SJCRH30 (cell line): ENCODE data around the gene MTNR1A. TPM values are rescaled to one million over a fixed set of nuclear protein-coding genes. Genes with fewer than 3 reads are reported as not detected.
A peak's percentile ranks its signal among the peaks of the same experiment; 100 is the strongest.

ENCODE experiments used
- DNase-seq, 2 experiments: peaks; one replicate each; pipeline ENCODE4 v3.0.0-alpha.2; 2015 to 2020
- H3K27ac ChIP-seq: fragments of 250-450 bp; sonication (Bioruptor Pico); 2 replicates; pipeline ENCODE4 v1.5.1; 2020; ENCODE audit warnings: mild to moderate bottlenecking, moderate library complexity
- H3K27me3 ChIP-seq: fragments of 250-450 bp; sonication (Bioruptor Pico); 2 replicates; pipeline ENCODE4 v1.5.1; 2020; ENCODE audit warnings: mild to moderate bottlenecking, moderate library complexity
- H3K36me3 ChIP-seq: fragments of 250-450 bp; sonication (Bioruptor Pico); 2 replicates; pipeline ENCODE4 v1.5.1; 2020; ENCODE audit warnings: mild to moderate bottlenecking, moderate library complexity
- H3K4me1 ChIP-seq: fragments of 250-450 bp; sonication (Bioruptor Pico); 2 replicates; pipeline ENCODE4 v1.5.1; 2020; ENCODE audit warnings: mild to moderate bottlenecking, moderate library complexity
- H3K4me3 ChIP-seq: fragments of 250-450 bp; sonication (Bioruptor Pico); 2 replicates; pipeline ENCODE4 v1.5.1; 2020; ENCODE audit warnings: mild to moderate bottlenecking, moderate library complexity
- H3K9me3 ChIP-seq: fragments of 250-450 bp; sonication (Bioruptor Pico); replicated peaks from 2 replicates; pipeline ENCODE4 v1.5.1; 2020; ENCODE audit warnings: mild to moderate bottlenecking, moderate library complexity
- total RNA-seq: library from RNA; depleted of rRNA; stranded (reverse); fragments of >200 nt; shearing (Covaris generic); gene quantifications from 2 replicates; pipeline ENCODE4 v1.2.3, GENCODE V29; 2014; rRNA removed

MTNR1A gene
- not detected in 2 replicates for total RNA-seq

- DNase-seq: no peak
- Histone ChIP-seq H3K4me3 (no peak within 1 kb of the TSS), H3K36me3 (no peaks in the 10 kb centered on the region), H3K4me1 (peaks cover 20% of the 10 kb centered on the region), H3K27ac (peak within 1 kb of the TSS; percentile 94), H3K9me3 (no peaks in the 10 kb centered on the region), H3K27me3 (no peaks in the 10 kb centered on the region)
Observed at GRCh38 chr4:186554914-186555827, at the start of gene MTNR1A. MTNR1A (minus strand) TSS chr4:186555567; CDS start chr4:186555365, 202 bp downstream.

GRCh38 chr4:186604124-186604807 is 48.9 kb upstream of the MTNR1A start:
- no peaks in the 10 kb centered on the region for H3K27me3 ChIP-seq
- H3K27ac ChIP-seq: no peak overlapping the region
- no peak for DNase-seq
- H3K4me1 ChIP-seq: peaks cover 22% of the 10 kb centered on the region
- H3K36me3 ChIP-seq: peaks cover 75% of the 10 kb centered on the region
- no peaks in the 10 kb centered on the region for H3K9me3 ChIP-seq
- H3K4me3 ChIP-seq: no peak overlapping the region

GRCh38 chr4:186602978-186603377 is 47.6 kb upstream of the MTNR1A start:
- peaks cover 22% of the 10 kb centered on the region for H3K4me1 ChIP-seq
- peaks cover 69% of the 10 kb centered on the region for H3K36me3 ChIP-seq
- no peak overlapping the region for H3K27ac ChIP-seq
- no peaks in the 10 kb centered on the region for H3K27me3 ChIP-seq
- H3K4me3 ChIP-seq: no peak overlapping the region
- H3K9me3 ChIP-seq: no peaks in the 10 kb centered on the region
- no peak for DNase-seq

- peaks cover 65% of the 10 kb centered on the region for H3K36me3 ChIP-seq
Observed at GRCh38 chr4:186599483-186599882, 44.1 kb upstream of the MTNR1A start.

GRCh38 chr4:186598686-186599085 is 43.3 kb upstream of the MTNR1A start:
- H3K36me3 ChIP-seq: peaks cover 57% of the 10 kb centered on the region

More at GRCh38 chr4:186599483-186599882, 44.1 kb upstream of the MTNR1A start:
- Histone ChIP-seq H3K9me3 (no peaks in the 10 kb centered on the region), H3K4me3 (no peak overlapping the region), H3K27ac (no peak overlapping the region), H3K27me3 (no peaks in the 10 kb centered on the region), H3K4me1 (no peaks in the 10 kb centered on the region)
- no peak for DNase-seq

GRCh38 chr4:186596850-186597390 is 41.6 kb upstream of the MTNR1A start:
- Histone ChIP-seq H3K36me3 (peaks cover 41% of the 10 kb centered on the region), H3K9me3 (no peaks in the 10 kb centered on the region), H3K27me3 (no peaks in the 10 kb centered on the region), H3K4me3 (no peak overlapping the region), H3K27ac (no peak overlapping the region), H3K4me1 (no peaks in the 10 kb centered on the region)
- no peak for DNase-seq

More at GRCh38 chr4:186598686-186599085, 43.3 kb upstream of the MTNR1A start:
- no peaks in the 10 kb centered on the region for H3K4me1 ChIP-seq
- H3K27me3 ChIP-seq: no peaks in the 10 kb centered on the region
- no peak overlapping the region for H3K27ac ChIP-seq
- no peak overlapping the region for H3K4me3 ChIP-seq
- no peaks in the 10 kb centered on the region for H3K9me3 ChIP-seq
- DNase-seq: peak in 1 of 2 experiments; percentile 23

GRCh38 chr4:186596346-186596745 is 41.0 kb upstream of the MTNR1A start:
- H3K4me3 ChIP-seq: no peak overlapping the region
- H3K9me3 ChIP-seq: no peaks in the 10 kb centered on the region
- H3K27ac ChIP-seq: no peak overlapping the region
- DNase-seq: no peak
- no peaks in the 10 kb centered on the region for H3K4me1 ChIP-seq
- peaks cover 36% of the 10 kb centered on the region for H3K36me3 ChIP-seq
- H3K27me3 ChIP-seq: no peaks in the 10 kb centered on the region

GRCh38 chr4:186593587-186593973 is 38.2 kb upstream of the MTNR1A start:
- Histone ChIP-seq H3K27me3 (no peaks in the 10 kb centered on the region), H3K4me3 (no peak overlapping the region), H3K9me3 (no peaks in the 10 kb centered on the region), H3K36me3 (peaks cover 22% of the 10 kb centered on the region), H3K27ac (no peak overlapping the region), H3K4me1 (no peaks in the 10 kb centered on the region)
- no peak for DNase-seq

- no peak overlapping the region for H3K27ac ChIP-seq
- peaks cover 22% of the 10 kb centered on the region for H3K36me3 ChIP-seq
- DNase-seq: no peak
- H3K27me3 ChIP-seq: no peaks in the 10 kb centered on the region
- H3K4me1 ChIP-seq: no peaks in the 10 kb centered on the region
- no peaks in the 10 kb centered on the region for H3K9me3 ChIP-seq
- no peak overlapping the region for H3K4me3 ChIP-seq
Observed at GRCh38 chr4:186592966-186593586, 37.7 kb upstream of the MTNR1A start.

GRCh38 chr4:186592445-186592844 is 37.1 kb upstream of the MTNR1A start:
- Histone ChIP-seq H3K9me3 (no peaks in the 10 kb centered on the region), H3K4me1 (no peaks in the 10 kb centered on the region), H3K27me3 (no peaks in the 10 kb centered on the region), H3K27ac (no peak overlapping the region), H3K36me3 (peaks cover 17% of the 10 kb centered on the region), H3K4me3 (no peak overlapping the region)
- DNase-seq: no peak

- Histone ChIP-seq H3K27me3 (no peaks in the 10 kb centered on the region), H3K4me3 (no peak overlapping the region), H3K36me3 (peaks cover 19% of the 10 kb centered on the region), H3K9me3 (no peaks in the 10 kb centered on the region), H3K27ac (no peak overlapping the region), H3K4me1 (no peaks in the 10 kb centered on the region)
- no peak for DNase-seq
Observed at GRCh38 chr4:186591651-186592050, 36.3 kb upstream of the MTNR1A start.

- Histone ChIP-seq H3K4me3 (no peak overlapping the region), H3K9me3 (no peaks in the 10 kb centered on the region), H3K27me3 (no peaks in the 10 kb centered on the region), H3K36me3 (peaks cover 12% of the 10 kb centered on the region), H3K27ac (no peak overlapping the region), H3K4me1 (no peaks in the 10 kb centered on the region)
- DNase-seq: no peak
Observed at GRCh38 chr4:186588503-186588902, 33.1 kb upstream of the MTNR1A start.

GRCh38 chr4:186587416-186588018 is 32.1 kb upstream of the MTNR1A start:
- H3K27ac ChIP-seq: no peak overlapping the region
- H3K4me1 ChIP-seq: no peaks in the 10 kb centered on the region
- no peaks in the 10 kb centered on the region for H3K9me3 ChIP-seq
- H3K27me3 ChIP-seq: no peaks in the 10 kb centered on the region
- H3K36me3 ChIP-seq: peaks cover 16% of the 10 kb centered on the region
- peak; percentile 43 to 62 for DNase-seq
- H3K4me3 ChIP-seq: no peak overlapping the region

GRCh38 chr4:186586205-186586604 is 30.8 kb upstream of the MTNR1A start:
- Histone ChIP-seq H3K27me3 (no peaks in the 10 kb centered on the region), H3K27ac (no peak overlapping the region), H3K4me1 (no peaks in the 10 kb centered on the region), H3K36me3 (peaks cover 16% of the 10 kb centered on the region), H3K9me3 (no peaks in the 10 kb centered on the region), H3K4me3 (no peak overlapping the region)
- DNase-seq: no peak
